GM23248 (cell line): Measurements from ENCODE around the gene DACH1.

Experiments used
- EZH2 ChIP-seq: fragments of 200-600 bp; sonication (generic); IDR thresholded peaks from 2 replicates; pipeline ENCODE4 v1.6.1; 2018; ENCODE audit warnings: antibody characterized with exemption, mild to moderate bottlenecking; ENCODE audit not compliant: insufficient read depth, poor library complexity, severe bottlenecking
- EZH2phosphoT487 ChIP-seq: fragments of 200-600 bp; sonication (generic); IDR thresholded peaks from 2 replicates; pipeline ENCODE4 v1.6.1; 2018; ENCODE audit warnings: antibody characterized with exemption, moderate library complexity, mild to moderate bottlenecking, low read depth; ENCODE audit not compliant: insufficient read depth

DNA sequence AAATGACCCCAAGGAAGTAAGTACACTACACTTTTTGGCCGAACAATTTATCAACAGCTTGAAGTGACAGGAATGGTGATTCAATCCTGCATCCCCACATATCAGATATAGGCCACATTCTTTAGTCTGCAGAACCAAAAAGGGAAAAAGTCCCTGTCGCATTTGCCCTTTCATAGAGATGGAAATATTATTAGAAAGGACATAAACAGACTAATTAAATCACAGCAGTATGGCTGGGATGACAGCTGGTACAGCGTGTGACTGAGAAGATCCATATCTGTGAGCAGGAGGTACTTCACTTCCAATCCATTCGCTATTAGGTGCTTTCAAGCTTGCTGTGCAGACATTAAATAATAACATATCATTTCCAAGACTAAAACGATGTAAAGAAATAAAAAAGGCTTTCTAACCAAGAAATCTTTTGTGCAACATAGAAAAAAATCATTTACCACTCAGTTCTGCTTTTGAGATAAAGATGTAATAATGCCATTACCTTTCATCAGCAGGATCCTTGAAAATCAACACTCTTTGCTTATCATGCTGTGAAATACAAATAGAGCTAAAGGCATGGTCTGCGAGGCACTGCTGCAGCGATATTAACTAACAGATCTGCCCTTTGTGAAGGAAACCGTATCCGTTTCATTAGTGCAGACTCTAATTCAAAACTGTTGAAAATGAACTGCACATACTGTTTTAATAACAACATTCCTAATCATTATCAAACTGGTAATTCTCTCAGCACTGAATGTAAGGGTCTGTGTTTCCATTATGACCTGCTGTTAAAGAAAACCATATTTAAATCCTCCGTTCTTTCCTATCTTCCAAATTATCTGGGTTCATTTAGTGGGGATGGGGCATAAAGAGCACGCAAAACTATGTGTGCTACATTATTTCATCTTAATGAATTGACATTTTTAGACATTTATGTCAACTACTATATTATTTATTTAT lies 245.6 kb downstream of the DACH1 start:
- no peak for TF ChIP-seq EZH2
- TF ChIP-seq EZH2phosphoT487, result no peak
